NK-92 treated with Interleukin-12 subunit alpha and Interleukin-12 subunit beta, amount 100 ng/mL, for 24 hours (cell line): ENCODE data around the gene KCNN3.
"Not testable (repeated sequence)": the region's sequence is repeated elsewhere in the genome, so short reads cannot be mapped to it uniquely, and the experiment has no call there.

Experiments
- DNase-seq: peaks from one replicate; lab custom pipeline; 2025; lab: John Stamatoyannopoulos, UW

KCNN3 gene

DNA sequence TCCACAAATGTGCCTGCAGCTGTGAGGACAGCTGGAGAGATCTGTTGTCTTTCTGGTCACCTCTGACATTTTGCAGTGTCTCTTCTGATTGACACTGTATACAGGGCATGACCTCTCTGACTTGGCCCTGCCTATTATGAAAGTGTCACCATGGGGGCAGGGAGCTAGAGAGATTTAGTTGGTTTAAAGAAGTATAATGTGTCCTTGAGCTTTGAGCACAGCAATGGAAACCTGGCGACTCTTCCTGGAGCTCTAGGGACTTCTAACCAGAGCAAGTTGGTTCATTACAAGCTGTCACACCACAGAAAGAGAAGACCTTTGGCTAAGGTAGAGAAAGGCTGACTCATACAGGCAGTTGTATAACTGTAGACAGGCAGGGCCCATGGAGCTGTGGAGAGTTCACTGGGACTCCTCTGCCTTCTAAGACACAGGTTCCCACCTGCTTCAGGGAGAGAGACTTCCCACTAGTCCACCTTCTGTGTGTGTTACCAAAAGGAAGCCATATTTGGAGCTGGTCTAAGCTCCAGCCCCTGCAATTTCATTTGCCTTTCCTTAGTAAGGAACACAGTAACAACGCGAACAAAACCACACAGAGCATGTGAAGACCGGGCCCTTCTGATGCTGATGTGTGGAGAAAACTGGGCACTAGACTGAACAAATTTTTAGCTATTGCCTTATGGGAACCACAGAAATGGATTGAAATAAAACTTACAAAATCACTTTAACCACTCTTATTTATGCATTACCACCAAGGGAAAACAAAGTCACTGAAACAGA is 171.6 kb downstream of the KCNN3 start:
- no peak for DNase-seq

DNA sequence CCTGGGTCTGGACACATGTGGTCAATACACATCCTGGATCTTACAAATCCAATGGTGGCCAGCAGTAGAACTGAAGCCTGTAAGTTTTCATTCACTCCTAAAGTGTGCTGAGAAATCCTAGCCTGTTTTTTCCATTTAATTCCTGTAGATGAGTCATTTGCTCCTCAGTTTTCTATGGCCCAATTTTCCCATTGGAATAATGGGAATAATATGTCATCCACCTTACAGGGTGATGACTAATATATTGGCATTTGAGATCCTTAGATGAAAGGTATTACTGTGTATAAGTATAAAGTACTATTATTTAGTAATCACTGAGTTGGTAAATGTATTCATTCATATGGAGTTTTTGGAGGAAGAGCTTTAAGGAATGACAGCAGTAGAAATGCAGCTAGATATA is 172.4 kb downstream of the KCNN3 start:
- DNase-seq = no peak

DNA sequence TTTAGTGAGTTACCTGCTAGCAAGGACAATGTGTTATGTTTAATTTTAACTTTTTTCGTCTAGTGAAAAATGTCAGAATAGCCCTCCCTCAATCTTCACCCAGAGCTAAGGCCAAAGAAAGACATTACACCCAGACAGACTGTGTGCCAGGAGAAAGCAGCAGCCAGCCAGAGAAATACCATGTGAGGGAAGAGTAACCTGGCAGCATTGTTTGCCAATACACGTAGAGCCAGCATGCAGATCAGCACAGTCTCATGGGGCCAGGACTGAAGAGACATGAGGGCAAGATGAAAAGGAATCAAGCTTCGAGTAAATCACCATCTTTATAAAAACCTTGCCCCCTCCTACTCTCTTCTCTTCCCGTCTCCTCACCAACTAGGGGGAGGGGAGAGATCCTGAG is 173.6 kb downstream of the KCNN3 start:
- DNase-seq = no peak

DNA sequence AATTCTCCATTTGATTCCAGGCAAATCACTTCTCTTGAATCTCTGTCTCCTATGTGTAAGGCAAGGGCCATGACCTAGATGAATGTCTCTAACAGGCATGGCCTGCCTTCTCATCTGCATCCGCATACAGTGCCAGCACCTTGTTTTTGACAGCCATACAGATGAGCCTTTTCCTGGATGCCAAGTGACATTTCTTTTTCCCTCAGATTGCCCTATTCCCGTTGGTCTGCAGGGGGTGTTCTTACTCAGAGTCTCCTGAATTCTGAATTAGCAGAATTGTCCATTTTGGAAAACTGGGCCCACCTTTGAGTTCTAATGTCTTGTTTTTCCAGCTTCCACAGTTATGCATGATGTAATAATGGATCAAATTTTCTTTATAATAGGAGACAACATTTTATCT is 174.1 kb downstream of the KCNN3 start:
- no peak for DNase-seq

DNA sequence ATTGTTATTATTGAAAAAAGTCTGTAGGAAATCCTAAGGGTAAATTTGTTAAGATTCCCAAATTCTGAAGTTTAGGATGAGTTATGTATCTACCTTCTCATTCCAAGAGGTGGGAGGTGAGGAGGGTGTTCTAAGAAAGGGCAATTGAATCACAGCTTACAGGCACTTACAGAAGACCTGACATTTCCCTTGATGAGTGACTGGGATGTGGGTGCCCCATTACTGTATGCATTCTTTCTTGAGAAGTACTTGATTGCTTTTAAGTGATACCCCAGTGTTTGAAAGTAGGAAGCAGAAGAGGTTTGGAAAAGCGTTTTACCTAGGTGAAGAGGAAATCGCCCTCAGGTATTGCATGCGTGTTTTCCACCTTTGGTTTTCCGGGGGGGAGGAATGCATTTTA is 175.1 kb downstream of the KCNN3 start:
- DNase-seq = no peak

DNA sequence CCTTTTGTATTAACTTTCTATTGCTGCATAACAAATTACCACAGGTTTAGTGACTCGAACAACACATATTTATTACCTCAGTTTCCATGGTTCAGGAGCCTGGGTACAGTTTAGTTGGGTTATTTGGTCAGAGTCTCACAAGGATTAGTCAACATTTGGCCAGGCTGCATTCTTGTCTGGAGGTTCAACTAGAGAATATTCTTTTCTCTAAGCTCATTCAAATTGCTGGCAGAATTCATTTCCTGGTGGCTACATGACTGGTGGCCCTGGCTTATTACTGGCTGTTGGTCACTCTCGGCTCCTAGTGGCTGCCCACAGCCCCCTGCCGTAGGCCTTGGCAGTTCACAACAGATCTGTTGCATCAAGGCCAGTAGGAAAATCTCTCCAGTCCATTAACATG is 181.0 kb downstream of the KCNN3 start:
- DNase-seq = no peak

DNA sequence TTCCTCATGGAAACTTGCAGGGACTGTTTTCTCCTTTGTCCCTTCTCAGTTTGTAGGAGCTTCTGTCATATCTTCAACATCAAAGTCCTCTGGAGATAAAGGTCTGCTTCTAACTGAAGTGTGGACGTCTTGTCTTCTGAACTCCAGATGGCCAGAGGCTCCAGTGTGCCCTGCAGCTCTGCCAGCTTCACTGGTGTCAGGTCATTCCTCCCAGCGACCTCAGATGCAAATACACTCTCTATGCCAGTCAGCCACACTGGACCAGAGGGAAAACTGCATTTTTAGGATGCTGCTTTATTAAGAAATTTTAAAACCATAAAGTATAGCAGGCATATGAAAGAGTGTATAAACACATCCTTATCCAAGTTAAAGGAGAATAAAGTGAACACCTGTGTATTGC is 183.6 kb downstream of the KCNN3 start:
- DNase-seq = no peak

DNA sequence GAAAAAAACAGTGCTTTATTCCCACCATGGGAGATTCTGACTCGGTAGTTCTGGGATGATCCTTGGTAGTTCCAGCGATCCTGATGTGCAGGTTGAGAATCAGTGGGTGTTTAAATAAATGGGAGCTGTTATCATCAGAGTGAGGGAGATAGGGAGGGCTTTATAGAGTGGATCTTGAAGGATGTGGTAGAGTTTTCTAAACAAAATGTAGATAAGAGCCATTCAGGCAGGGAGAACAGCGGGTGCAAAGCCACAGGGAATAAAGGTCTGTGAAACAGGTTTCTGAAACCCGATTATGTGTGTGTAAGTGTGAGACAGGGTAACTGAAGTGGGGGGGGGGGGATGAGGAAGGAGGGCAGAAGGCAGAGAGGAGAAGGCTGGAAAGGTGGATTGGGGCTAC is 186.3 kb downstream of the KCNN3 start:
- DNase-seq = no peak

DNA sequence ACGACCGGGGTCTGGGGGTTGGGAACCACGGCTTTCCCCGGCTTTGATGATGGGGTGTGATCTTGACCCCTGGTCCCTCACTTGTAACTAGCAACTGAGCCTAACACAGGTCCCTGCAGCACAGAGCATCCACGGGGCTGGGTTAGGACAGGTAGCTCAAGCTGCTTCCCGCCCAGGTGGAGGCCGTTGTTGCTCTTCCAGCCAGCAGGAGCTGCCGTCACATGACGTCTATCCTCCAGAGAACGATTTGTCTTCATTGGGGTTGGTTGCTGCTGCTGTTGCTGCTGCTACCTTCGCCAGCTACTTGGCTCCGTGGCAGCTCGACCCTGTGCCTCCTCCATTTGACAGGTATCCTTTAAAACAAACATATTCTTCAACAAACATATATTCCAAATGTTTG is 187.8 kb downstream of the KCNN3 start:
- DNase-seq = no peak

DNA sequence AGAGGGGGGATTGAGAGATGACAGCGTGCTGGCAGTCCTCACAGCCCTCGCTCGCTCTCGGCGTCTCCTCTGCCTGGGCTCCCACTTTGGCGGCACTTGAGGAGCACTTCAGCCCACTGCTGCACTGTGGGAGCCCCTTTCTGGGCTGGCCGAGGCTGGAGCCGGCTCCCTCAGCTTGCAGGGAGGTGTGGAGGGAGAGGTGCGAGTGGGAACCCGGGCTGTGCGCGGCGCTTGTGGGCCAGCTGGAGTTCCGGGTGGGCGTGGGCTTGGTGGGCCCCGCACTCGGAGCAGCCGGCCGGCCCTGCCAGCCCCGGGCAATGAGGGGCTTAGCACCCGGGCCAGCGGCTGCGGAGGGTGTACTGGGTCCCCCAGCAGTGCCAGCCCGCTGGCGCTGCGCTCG is 192.2 kb downstream of the KCNN3 start:
- DNase-seq = not testable (repeated sequence)

DNA sequence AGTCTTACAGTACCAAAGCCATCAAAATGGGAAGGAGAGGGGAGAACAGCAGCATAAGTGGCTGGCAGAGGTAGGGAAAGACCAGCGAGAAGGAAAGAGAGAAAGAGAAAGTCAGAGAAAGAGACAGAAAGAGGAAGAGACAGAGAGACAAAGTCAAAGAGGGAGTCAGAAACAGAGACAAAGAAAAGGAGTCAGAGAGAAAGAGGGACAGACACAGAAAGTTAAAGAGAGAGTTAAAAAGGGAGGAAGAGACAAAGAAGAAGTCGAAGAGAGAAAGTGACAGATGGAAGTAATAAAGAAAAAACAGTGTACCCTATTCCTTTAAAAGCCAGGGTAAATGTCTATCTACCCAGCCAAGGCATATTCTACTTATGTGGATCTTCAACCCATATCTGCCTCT is 193.2 kb downstream of the KCNN3 start:
- DNase-seq = not testable (repeated sequence)

DNA sequence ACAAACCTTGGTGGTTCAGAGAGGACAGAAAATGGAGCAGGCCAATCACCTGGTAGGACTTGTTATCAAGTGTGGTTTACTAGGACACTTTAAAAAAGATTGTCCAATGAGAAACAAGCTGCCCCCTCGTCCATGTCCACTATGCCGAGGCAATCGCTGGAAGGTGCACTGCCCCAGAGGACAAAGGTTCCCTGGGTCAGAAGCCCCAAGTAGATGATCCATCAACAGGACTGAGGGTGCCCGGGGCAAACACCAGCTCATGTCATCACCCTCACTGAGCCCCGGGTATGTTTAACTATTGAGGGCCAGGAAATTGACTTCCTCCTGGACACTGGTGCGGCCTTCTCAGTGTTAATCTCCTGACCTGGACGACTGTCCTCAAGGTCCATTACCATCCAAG is 195.6 kb downstream of the KCNN3 start:
- DNase-seq = not testable (repeated sequence)

DNA sequence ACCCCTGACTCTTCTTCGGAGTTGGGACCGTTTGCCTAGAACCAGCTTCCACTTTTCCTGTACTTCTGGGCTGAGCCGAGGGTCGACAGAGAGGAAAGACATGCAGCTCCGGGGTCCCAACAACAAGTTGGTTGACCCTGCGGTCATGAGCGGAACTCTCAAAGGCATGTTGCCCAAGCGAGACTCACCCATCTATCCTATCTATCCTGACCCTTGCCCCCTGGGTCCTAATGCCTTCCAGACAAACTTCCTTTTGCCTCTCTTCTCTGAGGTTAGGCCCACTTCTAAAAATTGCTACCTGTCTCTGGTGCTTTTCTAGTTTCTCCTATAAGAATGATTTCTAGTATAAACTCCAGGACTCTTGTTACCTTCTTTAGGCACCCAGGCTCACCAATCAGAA is 197.8 kb downstream of the KCNN3 start:
- not testable (repeated sequence) for DNase-seq

DNA sequence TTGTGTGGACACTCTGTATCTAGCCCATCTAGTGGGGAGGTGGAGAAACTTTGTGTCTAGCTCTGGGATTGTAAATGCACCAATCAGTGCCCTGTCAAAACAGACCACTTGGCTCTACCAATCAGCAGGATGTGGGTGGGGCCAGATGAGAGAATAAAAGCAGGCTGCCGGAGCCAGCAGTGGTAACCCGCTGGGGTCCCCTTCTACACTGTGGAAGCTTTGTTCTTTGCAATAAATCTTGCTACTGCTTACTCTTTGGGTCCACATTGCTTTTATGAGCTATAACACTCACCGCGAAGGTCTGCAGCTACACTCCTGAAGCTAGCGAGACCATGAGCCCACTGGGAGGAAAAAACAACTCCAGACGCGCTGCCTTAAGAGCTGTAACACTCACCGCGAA is 198.7 kb downstream of the KCNN3 start:
- not testable (repeated sequence) for DNase-seq

DNA sequence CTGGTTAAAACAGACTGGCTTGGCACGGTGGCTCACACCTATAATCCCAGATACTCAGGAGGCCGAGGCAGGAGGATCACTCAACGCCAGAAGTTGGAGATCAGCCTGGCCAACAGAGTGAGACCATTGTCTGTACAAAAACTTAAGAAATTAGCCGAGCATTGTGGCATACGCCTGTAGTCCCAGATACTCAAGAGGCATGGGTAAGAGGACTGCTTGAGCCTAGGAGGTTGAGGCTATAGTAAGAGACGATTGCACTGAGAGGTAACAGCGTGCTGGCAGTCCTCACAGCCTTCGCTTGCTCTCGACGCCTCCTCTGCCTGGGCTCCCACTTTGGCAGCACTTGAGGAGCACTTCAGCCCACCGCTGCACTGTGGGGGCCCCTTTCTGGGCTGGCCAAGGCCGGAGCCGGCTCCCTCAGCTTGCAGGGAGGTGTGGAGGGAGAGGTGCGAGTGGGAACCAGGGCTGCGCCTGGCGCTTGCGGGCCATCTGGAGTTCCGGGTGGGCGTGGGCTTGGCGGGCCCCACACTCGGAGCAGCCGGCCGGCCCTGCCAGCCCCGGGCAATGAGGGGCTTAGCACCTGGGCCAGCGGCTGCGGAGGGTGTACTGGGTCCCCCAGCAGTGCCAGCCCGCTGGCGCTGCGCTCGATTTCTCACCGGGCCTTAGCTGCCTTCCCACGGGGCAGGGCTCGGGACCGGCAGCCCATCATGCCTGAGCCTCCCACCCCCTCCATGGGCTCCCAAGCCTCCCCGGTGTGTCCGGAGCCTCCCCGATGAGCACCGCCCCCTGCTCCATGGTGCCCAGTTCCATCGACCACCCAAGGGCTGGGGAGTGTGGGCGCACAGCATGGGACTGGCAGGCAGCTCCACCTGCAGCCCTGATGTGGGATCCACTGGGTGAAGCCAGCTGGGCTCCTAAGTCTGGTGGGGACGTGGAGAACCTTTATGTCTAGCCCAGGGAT is 199.5 kb downstream of the KCNN3 start:
- not testable (repeated sequence) for DNase-seq

DNA sequence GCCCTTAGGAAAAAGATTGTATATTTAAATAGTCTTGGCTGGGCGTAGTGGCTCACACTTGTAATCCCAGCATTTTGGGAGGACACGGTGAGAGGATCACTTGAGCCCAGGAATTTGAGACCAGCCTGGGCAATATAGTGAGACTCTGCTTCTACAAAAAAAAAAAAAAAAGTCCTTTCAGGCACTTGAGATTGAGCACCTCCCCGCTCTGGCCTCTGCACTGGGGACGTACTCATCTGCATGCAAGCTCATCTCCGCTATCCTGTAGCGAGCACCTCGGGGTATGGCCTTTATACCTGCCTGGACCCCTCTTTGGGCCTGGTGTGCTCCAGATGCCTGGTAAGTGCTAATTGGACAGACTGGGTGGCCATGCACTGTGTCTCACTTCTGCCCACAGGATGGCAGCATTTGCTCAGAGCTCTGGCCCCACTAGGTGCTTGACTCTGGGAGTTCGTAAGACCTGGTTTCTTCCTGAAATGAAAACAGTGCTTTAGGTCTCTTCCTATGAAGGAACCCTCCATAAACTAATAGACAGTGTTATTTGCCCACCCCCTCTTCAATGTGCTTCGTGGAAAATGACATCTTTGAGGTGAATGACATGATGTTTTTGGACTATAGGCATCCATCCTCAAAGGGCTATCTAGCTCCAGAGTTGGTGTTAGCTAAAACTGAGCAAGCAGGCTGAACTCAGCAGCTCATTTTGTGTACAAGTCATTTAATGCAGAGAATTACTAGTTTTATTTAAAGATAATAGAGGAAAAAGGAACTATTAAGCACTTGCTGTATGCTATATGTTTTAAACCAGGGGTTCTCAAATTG is 200.4 kb downstream of the KCNN3 start:
- peak; percentile 28 for DNase-seq

DNA sequence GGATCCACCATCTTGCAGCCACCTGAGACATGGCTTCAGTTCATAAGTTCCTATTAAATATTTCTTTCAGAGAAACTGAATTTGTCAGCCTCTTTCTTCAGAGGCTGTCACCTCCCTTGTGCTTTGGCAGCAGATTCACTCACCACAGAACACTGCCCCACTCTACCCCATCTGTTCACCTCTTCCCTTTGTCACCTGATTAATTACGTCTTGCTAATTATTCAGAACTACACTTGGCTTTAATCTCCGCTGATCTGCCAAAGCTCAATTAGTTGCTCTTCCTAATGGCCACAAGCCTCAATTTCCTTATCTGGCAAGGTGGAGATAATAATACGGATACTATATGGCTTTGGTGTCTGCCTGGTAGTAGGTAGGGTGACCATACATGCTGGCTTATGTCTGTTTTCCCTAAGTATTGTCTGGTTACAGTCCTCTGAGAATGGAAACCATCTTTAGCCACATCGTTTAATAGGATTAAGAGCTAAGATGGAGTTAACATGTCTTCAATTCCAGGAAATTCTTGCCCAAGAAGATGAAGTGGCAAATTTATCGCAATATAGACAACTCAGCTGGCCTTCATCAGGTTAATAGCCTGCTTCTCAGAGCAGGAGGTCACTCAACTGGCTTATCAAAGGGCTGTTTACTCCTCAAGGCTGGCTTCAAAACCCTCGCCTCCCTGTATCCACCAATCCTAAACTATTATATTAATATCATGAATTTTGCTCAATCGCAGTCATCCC is 203.9 kb downstream of the KCNN3 start:
- no peak for DNase-seq

DNA sequence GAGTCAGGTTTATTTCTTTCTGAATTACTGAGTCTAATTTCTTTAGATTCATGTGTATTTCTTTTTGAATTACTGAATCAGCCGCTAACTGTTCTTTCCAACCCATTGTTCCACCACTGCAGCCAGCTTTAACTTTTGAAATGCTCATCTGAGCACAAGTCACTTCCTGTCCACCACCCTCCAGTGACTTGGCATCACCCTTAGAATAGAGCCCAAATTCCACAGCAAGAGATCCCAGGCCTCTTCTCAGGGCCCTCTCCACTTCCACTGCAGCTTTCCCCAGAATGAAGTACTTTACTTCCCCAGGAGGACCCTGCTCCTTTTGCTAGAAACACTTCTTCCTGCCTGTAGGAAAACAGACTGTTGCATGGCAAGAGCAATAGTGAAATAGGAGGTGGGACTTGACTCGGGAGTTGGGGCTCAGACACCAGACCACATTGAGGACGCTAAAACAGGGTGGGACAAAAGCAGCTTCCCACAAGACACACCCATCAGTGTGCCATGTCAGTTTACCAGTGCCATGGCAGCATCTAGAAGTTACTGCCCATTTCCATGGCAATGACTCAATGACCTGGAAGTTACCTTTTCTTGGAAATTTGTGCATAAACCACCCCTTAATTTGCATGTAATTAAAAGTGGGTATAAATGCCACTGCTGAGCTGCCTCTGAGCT is 205.6 kb downstream of the KCNN3 start:
- DNase-seq = no peak

DNA sequence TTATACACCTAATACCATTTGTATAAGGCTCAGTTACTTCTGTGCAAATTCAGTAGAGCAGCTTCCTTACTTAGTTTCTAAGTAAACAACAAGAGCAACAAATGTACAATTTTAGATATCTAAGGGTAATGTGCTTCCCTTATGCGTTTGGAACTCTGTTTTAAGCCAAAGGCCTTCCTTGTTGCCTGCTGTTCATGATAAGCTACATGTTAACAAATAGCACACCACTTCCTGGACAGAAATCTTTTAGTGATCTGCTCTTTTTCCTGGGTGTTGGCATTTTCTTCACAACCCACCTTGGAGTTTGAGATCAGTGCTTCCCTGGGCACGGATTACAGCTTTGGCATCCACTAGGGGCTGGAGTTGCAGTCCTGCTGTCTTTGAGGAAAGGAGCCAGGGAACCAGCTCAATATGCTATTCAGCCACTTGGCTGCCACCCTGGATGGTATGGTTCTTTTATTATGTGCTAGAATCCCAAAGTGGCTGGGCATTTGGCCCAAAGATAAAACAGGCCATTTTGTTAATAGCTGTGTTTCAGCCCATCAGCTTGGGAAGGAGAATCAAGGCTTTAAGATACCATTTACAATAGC is 206.5 kb downstream of the KCNN3 start:
- no peak for DNase-seq

DNA sequence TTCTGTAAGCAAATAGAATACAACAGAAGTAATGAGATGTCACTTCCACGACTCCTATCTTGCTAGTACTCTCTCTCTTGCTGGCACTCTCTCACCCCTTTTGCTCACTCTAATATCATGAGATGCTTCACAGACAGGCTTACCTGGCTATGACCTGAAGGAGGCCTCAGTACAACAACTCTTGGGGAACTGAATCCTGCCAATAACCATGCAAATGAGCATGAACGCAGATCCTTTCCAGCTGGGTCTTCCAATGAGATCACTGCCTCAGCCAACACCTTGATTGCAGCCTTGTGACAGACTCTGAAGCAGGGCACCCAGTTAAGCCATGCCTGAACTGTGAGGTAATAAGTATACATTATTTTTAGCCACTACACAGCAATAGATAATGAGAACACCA is 209.0 kb downstream of the KCNN3 start:
- no peak for DNase-seq
